NCI-H345 treated with DMSO at 0.1 percent for 48 hours (cell line): ENCODE data around the gene OGFR.
"Not testable (repeated sequence)": the region's sequence is repeated elsewhere in the genome, so short reads cannot be mapped to it uniquely, and the experiment has no call there.

ENCODE experiments used
- DNase-seq: peaks from one replicate; lab custom pipeline; 2025; ENCODE audit not compliant: unreplicated experiment; lab: John Stamatoyannopoulos, UW

OGFR gene

GRCh38 chr20:62836967-62837490 is 32.4 kb downstream of the OGFR start:
- no peak for DNase-seq

GRCh38 chr20:62837790-62838127 is 33.1 kb downstream of the OGFR start:
- no peak for DNase-seq

- peak; percentile 55 for DNase-seq
Measured at GRCh38 chr20:62838128-62838891, 33.7 kb downstream of the OGFR start.

- DNase-seq, result no peak
Measured at GRCh38 chr20:62839261-62839660, 34.6 kb downstream of the OGFR start.

- DNase-seq, result no peak
Measured at GRCh38 chr20:62839816-62840215, 35.2 kb downstream of the OGFR start.

- no peak for DNase-seq
Measured at GRCh38 chr20:62840244-62841197, 35.9 kb downstream of the OGFR start.

GRCh38 chr20:62841705-62842212 is 37.1 kb downstream of the OGFR start:
- DNase-seq, result no peak

- no peak for DNase-seq
Measured at GRCh38 chr20:62843656-62844055, 39.0 kb downstream of the OGFR start.

- no peak for DNase-seq
Measured at GRCh38 chr20:62844182-62844581, 39.5 kb downstream of the OGFR start.

- DNase-seq, result no peak
Measured at GRCh38 chr20:62845416-62846160, 41.0 kb downstream of the OGFR start.

GRCh38 chr20:62846166-62846890 is 41.7 kb downstream of the OGFR start:
- no peak for DNase-seq

GRCh38 chr20:62848917-62849316 is 44.3 kb downstream of the OGFR start:
- DNase-seq, result not testable (repeated sequence)

GRCh38 chr20:62849431-62849830 is 44.8 kb downstream of the OGFR start:
- DNase-seq, result no peak

GRCh38 chr20:62850333-62850974 is 45.8 kb downstream of the OGFR start:
- DNase-seq, result no peak

- no peak for DNase-seq
Measured at GRCh38 chr20:62852196-62852595, 47.6 kb downstream of the OGFR start.

GRCh38 chr20:62852841-62853240 is 48.2 kb downstream of the OGFR start:
- no peak for DNase-seq

GRCh38 chr20:62853304-62853703 is 48.7 kb downstream of the OGFR start:
- DNase-seq, result not testable (repeated sequence)

GRCh38 chr20:62854121-62854520 is 49.5 kb downstream of the OGFR start:
- no peak for DNase-seq

GRCh38 chr20:62855120-62855519 is 50.5 kb downstream of the OGFR start:
- DNase-seq, result no peak
